K562 (cell line): ENCODE data around the gene CD79A. TPM values are rescaled to one million over a fixed set of nuclear protein-coding genes. Genes with fewer than 3 reads are reported as not detected.

ENCODE experiments used
- ATAC-seq: fragments of 200-7000 bp; cut with Tn5 transposase; 3 replicates; pipeline ENCODE4 v1.9.1; 2020; ENCODE audit warnings: moderate library complexity
- BruUV-seq: library from RNA; stranded (reverse); fragments of 400-500 nt; replicated peaks from 2 replicates; lab custom pipeline; 2021; lab: Mats Ljungman, UMichigan
- CTCF ChIA-PET: fragments of 300-600 bp; formaldehyde crosslinking; extraction: SDS; loops from one replicate; lab custom pipeline; 2021; ENCODE audit warnings: low intra/inter-chr PET ratio; lab: Yijun Ruan, JAX
- POLR2A ChIA-PET: fragments of 300-600, 350-650 bp; sonication (Branson Sonifier 250); formaldehyde crosslinking; extraction: SDS; loops from one replicate; lab custom pipeline; 2021; ENCODE audit warnings: antibody characterized with exemption, inconsistent platforms; lab: Yijun Ruan, JAX
- DNase-seq, 4 experiments: peaks; one replicate each; pipeline versions ENCODE4 v3.0.0 to v3.0.0-alpha.2; 2011 to 2018; ENCODE audit warnings: low spot score in 3 of 4, mixed read lengths in 3 of 4; ENCODE audit errors: extremely low read depth in 1 of 4
- FAIRE-seq: peaks from 2 replicates; lab custom pipeline; 2011; peaks lifted over from hg19 to GRCh38; lab: Jason Lieb, UNC
- H2AFZ ChIP-seq: 2 replicates; pipeline ENCODE4 v1.6.0; 2011; ENCODE audit warnings: low read depth, low read length, control low read depth, inconsistent platforms
- H3K27ac ChIP-seq: fragments of 200-600 bp; 3 replicates; pipeline ENCODE4 v1.8.0; 2011; ENCODE audit warnings: low read depth, mild to moderate bottlenecking, control low read depth, inconsistent platforms, low read length, moderate library complexity, mixed read lengths; ENCODE audit errors: extremely low read depth
- H3K27me3 ChIP-seq, 2 experiments: fragments of 300-600 bp in 1 of 2; 2 replicates in 1 of 2; 3 replicates in 1 of 2; pipeline versions ENCODE4 v1.6.0 to v1.8.0; 2011; ENCODE audit warnings: inconsistent platforms in 2 of 2, low read length in 2 of 2, mild to moderate bottlenecking in 1 of 2, mixed read lengths in 1 of 2, moderate library complexity in 1 of 2; ENCODE audit not compliant: control insufficient read depth in 2 of 2, insufficient read depth in 2 of 2
- H3K36me3 ChIP-seq: fragments of 300-600 bp; 3 replicates; pipeline ENCODE4 v1.8.0; 2011; ENCODE audit warnings: mild to moderate bottlenecking, low read length, inconsistent platforms; ENCODE audit not compliant: control insufficient read depth, insufficient read depth
- H3K4me1 ChIP-seq, 2 experiments: fragments of 200-600 bp in 1 of 2; replicated peaks in 1 of 2; 2 replicates in 1 of 2; 3 replicates in 1 of 2; pipeline versions ENCODE4 v1.5.1 to v1.8.0; 2011; ENCODE audit warnings: inconsistent platforms in 2 of 2, low read length in 2 of 2, mild to moderate bottlenecking in 1 of 2, mixed read lengths in 1 of 2, moderate library complexity in 1 of 2; ENCODE audit not compliant: control insufficient read depth in 2 of 2, insufficient read depth in 2 of 2
- H3K4me2 ChIP-seq: 2 replicates; pipeline ENCODE4 v1.6.1; 2011; ENCODE audit warnings: low read length, control low read depth, inconsistent platforms, mixed read lengths; ENCODE audit not compliant: insufficient read depth
- H3K4me3 ChIP-seq: fragments of 200-600 bp; sonication (generic), shearing (Covaris generic); 2 replicates; pipeline ENCODE4 v1.5.1; 2016; ENCODE audit warnings: control low read depth, inconsistent platforms
- H3K79me2 ChIP-seq: fragments of 200-600 bp; 3 replicates; pipeline ENCODE4 v1.8.0; 2011; ENCODE audit warnings: low read length, inconsistent platforms; ENCODE audit not compliant: control insufficient read depth, insufficient read depth
- H3K9ac ChIP-seq, 2 experiments: 2 replicates each; pipeline versions ENCODE4 v1.6.0 to v1.6.1; 2011; ENCODE audit warnings: low read depth in 2 of 2, low read length in 2 of 2, control low read depth in 1 of 2, inconsistent platforms in 1 of 2, mild to moderate bottlenecking in 1 of 2, mixed read lengths in 1 of 2; ENCODE audit not compliant: insufficient read depth in 1 of 2
- H3K9me1 ChIP-seq: one replicate; pipeline ENCODE4 v1.6.0; 2011; ENCODE audit warnings: inconsistent platforms, mild to moderate bottlenecking, low read length, moderate library complexity; ENCODE audit not compliant: control insufficient read depth, insufficient read depth
- H3K9me3 ChIP-seq: replicated peaks from 2 replicates; pipeline ENCODE4 v1.5.1; 2011; ENCODE audit warnings: low read depth, low read length, inconsistent platforms; ENCODE audit not compliant: control insufficient read depth, insufficient read depth
- H4K20me1 ChIP-seq: replicated peaks from 2 replicates; pipeline ENCODE4 v1.6.1; 2011; ENCODE audit warnings: low read length, inconsistent platforms, mixed read lengths; ENCODE audit not compliant: control insufficient read depth, insufficient read depth
- E2F8 ChIP-seq: fragments of 450-650 bp; IDR thresholded peaks from 2 replicates; pipeline ENCODE4 v1.7.1; 2018; ENCODE audit warnings: mild to moderate bottlenecking, low read depth; ENCODE audit not compliant: partially characterized antibody
- FOS ChIP-seq: IDR thresholded peaks from 3 replicates; pipeline ENCODE4 v1.6.1; 2011; ENCODE audit not compliant: insufficient read length; ENCODE audit errors: extremely low read depth
- MAX ChIP-seq: sonication (generic); formaldehyde crosslinking; IDR thresholded peaks from 2 replicates; pipeline ENCODE4 v1.9.0; 2022; ENCODE audit warnings: mild to moderate bottlenecking, missing genetic modification reagents
- NR1H2 ChIP-seq: sonication (generic); formaldehyde crosslinking; IDR thresholded peaks from 2 replicates; pipeline ENCODE4 v1.4.0; 2020; ENCODE audit warnings: mild to moderate bottlenecking, missing genetic modification reagents
- NR4A1 ChIP-seq, 2 experiments: fragments of 250-450 bp in 1 of 2; fragments of 450-650 bp in 1 of 2; sonication (Bioruptor Pico) in 1 of 2; IDR thresholded peaks; 2 replicates each; pipeline versions ENCODE4 v1.4.0 to v1.6.1; 2016 to 2020; ENCODE audit warnings: mild to moderate bottlenecking in 2 of 2, missing compliant biosample characterization in 1 of 2, missing genetic modification characterization in 1 of 2, moderate library complexity in 1 of 2
- POLR2AphosphoS2 ChIP-seq: IDR thresholded peaks from 2 replicates; pipeline ENCODE4 v1.6.1; 2012; ENCODE audit warnings: low read length, improper control_type of control experiment
- POLR2G ChIP-seq: fragments of 200-400 bp; formaldehyde crosslinking; IDR thresholded peaks from 2 replicates; pipeline ENCODE4 v1.6.1; 2017; ENCODE audit warnings: low read depth, mild to moderate bottlenecking, antibody characterized with exemption, low read length, moderate library complexity
- TAF9B ChIP-seq: fragments of 450-650 bp; IDR thresholded peaks from 2 replicates; pipeline ENCODE4 v1.6.1; 2018; ENCODE audit warnings: mild to moderate bottlenecking; ENCODE audit not compliant: partially characterized antibody
- TFAM ChIP-seq: fragments of 250-450 bp; sonication (Bioruptor Pico); conservative IDR thresholded peaks from 2 replicates; pipeline ENCODE4 v1.5.0; 2021; ENCODE audit warnings: mild to moderate bottlenecking, moderate library complexity
- TRIM28 ChIP-seq: fragments of 450-650 bp; IDR thresholded peaks from 2 replicates; pipeline ENCODE4 v1.6.1; 2017
- ZNF583 ChIP-seq: fragments of 250-450 bp; sonication (Bioruptor Pico); IDR thresholded peaks from 2 replicates; pipeline ENCODE4 v1.4.0; 2020
- WGBS: fragments of 100-300 bp; shearing (Covaris generic); methylation state at CpG from one replicate; pipeline ENCODE4 v1.1.6; 2016; ENCODE audit warnings: low coverage, mixed read lengths; ENCODE audit not compliant: insufficient coverage; ENCODE audit errors: missing lambda C conversion rate; 5-methylcytosine and 5-hydroxymethylcytosine counted together
- in situ Hi-C: fragments of 300-500 bp; cut with MboI; formaldehyde crosslinking; loops from 4 replicates; pipeline ENCODE4 v1.15.0; 2018; ENCODE audit warnings: inconsistent platforms, mixed read lengths
- intact Hi-C: fragments of 100-400 bp; cut with micrococcal nuclease; formaldehyde crosslinking; loops from 2 replicates; pipeline ENCODE4 v1.14.2; 2022
- polyA plus RNA-seq, 8 experiments: library from polyadenylated mRNA; depleted of rRNA in 4 of 8; stranded (reverse) in 5 of 8; unstranded in 3 of 8; fragments of >200 nt; fragmentation: Nextera tagmentation in 2 of 8; fragmentation: Illumina TruSeq in 1 of 8; extraction: Ambion mirVana in 2 of 8; extraction: Trizol in 1 of 8; gene quantifications; 2 replicates each; pipeline versions ENCODE4 v1.2.1 to v1.2.3, GENCODE V29; 2011 to 2014; ENCODE audit warnings: inconsistent platforms in 1 of 8, missing spikeins in 1 of 8
- total RNA-seq, 7 experiments: library from RNA; depleted of rRNA in 6 of 7; stranded (reverse); fragments of >200 nt in 6 of 7; fragmentation: Illumina TruSeq in 2 of 7; extraction: Trizol in 2 of 7; gene quantifications; 2 replicates each; pipeline versions ENCODE4 v1.2.1 to v1.2.3, GENCODE V29; 2011 to 2021; ENCODE audit warnings: low replicate concordance in 1 of 7

CD79A gene
- total and polyA plus RNA-seq, 9 of the 15 experiments (the other 6 are each of a cell fraction or from before 2014, with no cell fraction given): 0.04 to 0.72 (median 0.17) TPM; not detected in 3

- Histone ChIP-seq H3K79me2 (no peaks in the 10 kb centered on the region), H3K9ac (no peak overlapping the region), H3K36me3 (peaks cover 77% of the 10 kb centered on the region; the same call in 2 of the 3 replicates), H4K20me1 (no peaks in the 10 kb centered on the region), H3K4me2 (no peak overlapping the region), H2AFZ (no peak overlapping the region), H3K27ac (no peak overlapping the region), H3K27me3 (no peaks in the 10 kb centered on the region), H3K9me1 (no peaks in the 10 kb centered on the region), H3K9me3 (no peaks in the 10 kb centered on the region), H3K4me1 (peaks cover 0 to 26% of the 10 kb centered on the region in 2 experiments; a peak in 2 of 5 replicates), H3K4me3 (no peak overlapping the region)
- TF ChIP-seq ZNF583 (CRISPR knock-in tag) (no peak), FOS (no peak), NR4A1 (CRISPR knock-in tag; IDR thresholded peaks at IDR 0.05) (no peak), NR4A1 (tag; IDR thresholded peaks at IDR 0.05) (no peak), TRIM28 (no peak)
- BruUV-seq: no TSS peak
- ATAC-seq (no peak), DNase-seq (no peak), FAIRE-seq (no peak)
- in situ Hi-C loops (no loop called here), intact Hi-C loops (no loop called here)
- ChIA-PET POLR2A (no interaction called here), CTCF (no interaction called here)
- 87% methylated on average over 14 of the region's 14 CpGs for WGBS
These were observed 17.3 kb downstream of the CD79A start for GRCh38 chr19:41894350-41894749.

GRCh38 chr19:41895745-41896580, 18.9 kb downstream of the CD79A start:
- BruUV-seq: no TSS peak
- Histone ChIP-seq H3K4me3 (no peak overlapping the region), H3K79me2 (no peaks in the 10 kb centered on the region), H3K9ac (peak overlapping the region in 1 of 2 experiments; percentile 52; a peak in 1 of 4 replicates), H3K27ac (no peak overlapping the region), H3K27me3 (no peaks in the 10 kb centered on the region), H3K4me2 (no peak overlapping the region), H3K9me1 (no peaks in the 10 kb centered on the region), H3K4me1 (peaks cover 0 to 26% of the 10 kb centered on the region in 2 experiments; a peak in 2 of 5 replicates), H2AFZ (no peak overlapping the region), H4K20me1 (no peaks in the 10 kb centered on the region), H3K9me3 (no peaks in the 10 kb centered on the region), H3K36me3 (peaks cover 78% of the 10 kb centered on the region)
- FAIRE-seq: no peak
- in situ Hi-C loops (no loop called here), intact Hi-C loops (no loop called here)
- peak; percentile 66 for ATAC-seq
- WGBS: 85% methylated on average over 16 of the region's 19 CpGs
- CTCF ChIA-PET: no interaction called here
- POLR2A ChIA-PET: interaction anchor here (0.7 kb wide), 2 partner anchors 14 to 457 kb away, joined by 3 read pairs; no protein-coding TSS in a partner anchor
- no peak for DNase-seq
- no peak for TF ChIP-seq TFAM (CRISPR knock-in tag)
- TF ChIP-seq TAF9B: no peak
- TF ChIP-seq POLR2G: peak; percentile 56
- no peak for TF ChIP-seq POLR2AphosphoS2
- no peak for TF ChIP-seq NR1H2
- peak; percentile 13; the same call in 1 of the 2 replicates for TF ChIP-seq MAX (CRISPR knock-in tag)
- no peak for TF ChIP-seq E2F8
